Measurements from ENCODE around the gene CRIP1. TPM values are rescaled to one million over a fixed set of nuclear protein-coding genes. Genes with fewer than 3 reads are reported as not detected.

Gene CRIP1
- total RNA-seq, 1 experiment from 2014 or later, result 6.9 TPM

DNA sequence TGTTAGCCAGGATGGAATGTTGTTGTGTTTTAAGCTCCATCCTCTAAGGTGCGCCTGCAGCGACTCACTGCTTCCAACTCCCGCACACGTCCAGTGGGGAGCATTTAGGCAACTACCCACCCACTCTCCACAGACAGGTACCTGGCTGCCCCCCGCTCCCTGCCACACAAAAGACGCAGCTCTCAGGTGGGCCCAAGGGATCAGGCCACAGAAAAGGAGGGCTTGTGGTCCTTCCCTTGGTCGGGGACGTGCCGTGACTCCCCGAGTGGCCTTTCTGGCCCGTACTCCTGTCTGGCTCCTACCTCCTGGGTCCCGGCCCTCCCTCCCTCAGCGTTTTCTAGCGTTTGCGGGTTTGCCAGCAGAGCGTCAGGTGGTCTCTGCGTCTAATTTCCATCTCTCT, 20.6 kb downstream of the CRIP1 start:
- H4K8ac ChIP-seq (replicated peaks; ENCODE audit: insufficient read length, low read depth, low read length), result no peak overlapping the region
- H3K4me2 ChIP-seq (ENCODE audit: insufficient read depth, insufficient read length, low read length), result no peak overlapping the region
- no peaks in the 10 kb centered on the region for H3K4me1 ChIP-seq (ENCODE audit: insufficient read depth, low read length)
- Mint-ChIP-seq H3K27ac (no peak overlapping the region; a peak in 1 of 7 replicates), H3K36me3 (ENCODE audit: insufficient read depth in 1 of 3, low read depth in 3 of 3) (no peaks in the 10 kb centered on the region; a peak in 1 of 7 replicates), H3K4me1 (no peaks in the 10 kb centered on the region), H3K9me3 (peaks cover 0 to 16% of the 10 kb centered on the region in 2 experiments; a peak in 3 of 5 replicates), H3K4me3 (no peak overlapping the region), H3K27me3 (ENCODE audit: low read depth) (peaks cover 41% of the 10 kb centered on the region)
- no peak overlapping the region for H3K56ac ChIP-seq (ENCODE audit: insufficient read length, low read depth, low read length)
- no peak overlapping the region for H2BK15ac ChIP-seq (ENCODE audit: low read depth, low read length)
- no peak overlapping the region for H3T11ph ChIP-seq (ENCODE audit: low read length)
- H3K14ac ChIP-seq (ENCODE audit: insufficient read depth, low read length), result no peak overlapping the region
- H3K18ac ChIP-seq (ENCODE audit: insufficient read length, low read depth, low read length), result no peak overlapping the region
- H2BK12ac ChIP-seq (ENCODE audit: insufficient read length, low read depth, low read length), result no peak overlapping the region
- no peak overlapping the region for H3K9ac ChIP-seq (ENCODE audit: extremely low read depth, insufficient read length, low read length)
- H4K91ac ChIP-seq (ENCODE audit: insufficient read length, low read depth, low read length), result no peak overlapping the region
- H2BK5ac ChIP-seq (ENCODE audit: insufficient read length, low read length), result no peak overlapping the region
- no peak overlapping the region for H3K4ac ChIP-seq (ENCODE audit: low read depth, low read length)
- H2AFZ ChIP-seq (ENCODE audit: low read length), result no peak overlapping the region
- no peak overlapping the region for H2BK20ac ChIP-seq (ENCODE audit: low read depth, low read length, poor library complexity, severe bottlenecking)
- peaks cover 2% of the 10 kb centered on the region for H3K23me2 ChIP-seq (ENCODE audit: insufficient read length, low read depth, low read length, poor library complexity, severe bottlenecking)
- TF ChIP-seq, protein P1, sequence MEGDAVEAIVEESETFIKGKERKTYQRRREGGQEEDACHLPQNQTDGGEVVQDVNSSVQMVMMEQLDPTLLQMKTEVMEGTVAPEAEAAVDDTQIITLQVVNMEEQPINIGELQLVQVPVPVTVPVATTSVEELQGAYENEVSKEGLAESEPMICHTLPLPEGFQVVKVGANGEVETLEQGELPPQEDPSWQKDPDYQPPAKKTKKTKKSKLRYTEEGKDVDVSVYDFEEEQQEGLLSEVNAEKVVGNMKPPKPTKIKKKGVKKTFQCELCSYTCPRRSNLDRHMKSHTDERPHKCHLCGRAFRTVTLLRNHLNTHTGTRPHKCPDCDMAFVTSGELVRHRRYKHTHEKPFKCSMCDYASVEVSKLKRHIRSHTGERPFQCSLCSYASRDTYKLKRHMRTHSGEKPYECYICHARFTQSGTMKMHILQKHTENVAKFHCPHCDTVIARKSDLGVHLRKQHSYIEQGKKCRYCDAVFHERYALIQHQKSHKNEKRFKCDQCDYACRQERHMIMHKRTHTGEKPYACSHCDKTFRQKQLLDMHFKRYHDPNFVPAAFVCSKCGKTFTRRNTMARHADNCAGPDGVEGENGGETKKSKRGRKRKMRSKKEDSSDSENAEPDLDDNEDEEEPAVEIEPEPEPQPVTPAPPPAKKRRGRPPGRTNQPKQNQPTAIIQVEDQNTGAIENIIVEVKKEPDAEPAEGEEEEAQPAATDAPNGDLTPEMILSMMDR (conservative IDR thresholded peaks at IDR 0.05), result no peak
- H3K23ac ChIP-seq (ENCODE audit: insufficient read length, low read depth, low read length), result no peak overlapping the region
- H2BK120ac ChIP-seq (ENCODE audit: low read depth, low read length, poor library complexity, severe bottlenecking), result no peak overlapping the region
- no CpG with 5 or more reads among the region's 17 CpGs for WGBS (ENCODE audit: extremely low coverage, insufficient read length, low lambda C conversion rate)
- H3K79me1 ChIP-seq (ENCODE audit: insufficient read depth, low read depth, low read length, poor library complexity, severe bottlenecking), result no peaks in the 10 kb centered on the region
- H3K27me3 ChIP-seq (ENCODE audit: insufficient read depth, low read length), result no peaks in the 10 kb centered on the region; the same call in 1 of the 2 replicates
- H4K20me1 ChIP-seq (ENCODE audit: control insufficient read depth, insufficient read depth, insufficient read length), result no peaks in the 10 kb centered on the region
- no peaks in the 10 kb centered on the region for H3K79me2 ChIP-seq (ENCODE audit: insufficient read depth, low read length)
- H4K5ac ChIP-seq (ENCODE audit: insufficient read length, low read depth, low read length), result no peak overlapping the region
- no peak overlapping the region for H2AK5ac ChIP-seq (ENCODE audit: insufficient read length, low read length)
- H3K9me3 ChIP-seq (ENCODE audit: control insufficient read depth, low read depth, low read length), result no peaks in the 10 kb centered on the region
- H3K27ac ChIP-seq (ENCODE audit: insufficient read length, low read depth, low read length), result no peak overlapping the region
- peak; percentile 20 for DNase-seq
